ENCODE data around the gene CEP152.

DNA sequence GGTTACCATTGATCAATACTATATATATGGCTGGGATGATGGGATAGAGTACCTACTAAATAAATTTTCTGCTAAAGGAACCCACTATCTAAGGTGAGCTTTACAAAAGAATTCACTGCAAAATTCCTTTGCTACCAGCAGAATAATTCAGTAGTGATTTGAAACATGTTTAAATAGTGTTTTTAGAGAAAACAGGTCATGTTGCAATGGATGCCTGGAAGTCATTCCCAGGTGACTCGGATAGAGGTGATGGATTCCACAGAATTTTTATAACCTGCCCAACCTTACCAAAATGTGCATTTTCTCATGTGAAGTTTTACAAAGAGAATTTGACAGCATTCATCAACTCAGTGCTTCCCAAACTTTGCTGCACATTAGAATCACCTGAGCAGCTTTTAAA is 53.2 kb downstream of the CEP152 start:
- TF ChIP-seq, protein P1, sequence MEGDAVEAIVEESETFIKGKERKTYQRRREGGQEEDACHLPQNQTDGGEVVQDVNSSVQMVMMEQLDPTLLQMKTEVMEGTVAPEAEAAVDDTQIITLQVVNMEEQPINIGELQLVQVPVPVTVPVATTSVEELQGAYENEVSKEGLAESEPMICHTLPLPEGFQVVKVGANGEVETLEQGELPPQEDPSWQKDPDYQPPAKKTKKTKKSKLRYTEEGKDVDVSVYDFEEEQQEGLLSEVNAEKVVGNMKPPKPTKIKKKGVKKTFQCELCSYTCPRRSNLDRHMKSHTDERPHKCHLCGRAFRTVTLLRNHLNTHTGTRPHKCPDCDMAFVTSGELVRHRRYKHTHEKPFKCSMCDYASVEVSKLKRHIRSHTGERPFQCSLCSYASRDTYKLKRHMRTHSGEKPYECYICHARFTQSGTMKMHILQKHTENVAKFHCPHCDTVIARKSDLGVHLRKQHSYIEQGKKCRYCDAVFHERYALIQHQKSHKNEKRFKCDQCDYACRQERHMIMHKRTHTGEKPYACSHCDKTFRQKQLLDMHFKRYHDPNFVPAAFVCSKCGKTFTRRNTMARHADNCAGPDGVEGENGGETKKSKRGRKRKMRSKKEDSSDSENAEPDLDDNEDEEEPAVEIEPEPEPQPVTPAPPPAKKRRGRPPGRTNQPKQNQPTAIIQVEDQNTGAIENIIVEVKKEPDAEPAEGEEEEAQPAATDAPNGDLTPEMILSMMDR (IDR thresholded peaks at IDR 0.05; ENCODE audit: low read depth, low read length, missing input control) = no peak
- TF ChIP-seq YY1 (IDR thresholded peaks at IDR 0.05) (no peak), TAF1 (conservative IDR thresholded peaks at IDR 0.05) (no peak), GABPA (IDR thresholded peaks at IDR 0.05 in 1 of 2, conservative IDR thresholded peaks at IDR 0.05 in 1 of 2) (no peak), FOXA1 (IDR thresholded peaks at IDR 0.05) (no peak), RAD21 (IDR thresholded peaks at IDR 0.05) (no peak)
- TF ChIP-seq, protein P2, sequence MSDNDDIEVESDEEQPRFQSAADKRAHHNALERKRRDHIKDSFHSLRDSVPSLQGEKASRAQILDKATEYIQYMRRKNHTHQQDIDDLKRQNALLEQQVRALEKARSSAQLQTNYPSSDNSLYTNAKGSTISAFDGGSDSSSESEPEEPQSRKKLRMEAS (IDR thresholded peaks at IDR 0.05) = no peak
- TF ChIP-seq, protein P3, sequence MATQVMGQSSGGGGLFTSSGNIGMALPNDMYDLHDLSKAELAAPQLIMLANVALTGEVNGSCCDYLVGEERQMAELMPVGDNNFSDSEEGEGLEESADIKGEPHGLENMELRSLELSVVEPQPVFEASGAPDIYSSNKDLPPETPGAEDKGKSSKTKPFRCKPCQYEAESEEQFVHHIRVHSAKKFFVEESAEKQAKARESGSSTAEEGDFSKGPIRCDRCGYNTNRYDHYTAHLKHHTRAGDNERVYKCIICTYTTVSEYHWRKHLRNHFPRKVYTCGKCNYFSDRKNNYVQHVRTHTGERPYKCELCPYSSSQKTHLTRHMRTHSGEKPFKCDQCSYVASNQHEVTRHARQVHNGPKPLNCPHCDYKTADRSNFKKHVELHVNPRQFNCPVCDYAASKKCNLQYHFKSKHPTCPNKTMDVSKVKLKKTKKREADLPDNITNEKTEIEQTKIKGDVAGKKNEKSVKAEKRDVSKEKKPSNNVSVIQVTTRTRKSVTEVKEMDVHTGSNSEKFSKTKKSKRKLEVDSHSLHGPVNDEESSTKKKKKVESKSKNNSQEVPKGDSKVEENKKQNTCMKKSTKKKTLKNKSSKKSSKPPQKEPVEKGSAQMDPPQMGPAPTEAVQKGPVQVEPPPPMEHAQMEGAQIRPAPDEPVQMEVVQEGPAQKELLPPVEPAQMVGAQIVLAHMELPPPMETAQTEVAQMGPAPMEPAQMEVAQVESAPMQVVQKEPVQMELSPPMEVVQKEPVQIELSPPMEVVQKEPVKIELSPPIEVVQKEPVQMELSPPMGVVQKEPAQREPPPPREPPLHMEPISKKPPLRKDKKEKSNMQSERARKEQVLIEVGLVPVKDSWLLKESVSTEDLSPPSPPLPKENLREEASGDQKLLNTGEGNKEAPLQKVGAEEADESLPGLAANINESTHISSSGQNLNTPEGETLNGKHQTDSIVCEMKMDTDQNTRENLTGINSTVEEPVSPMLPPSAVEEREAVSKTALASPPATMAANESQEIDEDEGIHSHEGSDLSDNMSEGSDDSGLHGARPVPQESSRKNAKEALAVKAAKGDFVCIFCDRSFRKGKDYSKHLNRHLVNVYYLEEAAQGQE (IDR thresholded peaks at IDR 0.05) = no peak
